Esophagus muscularis mucosa (tissue), 4 donors: ENCODE measurements around the gene VAMP8.
A peak's percentile ranks its signal among the peaks of the same experiment; 100 is the strongest.

Source experiments
- EP300 ChIP-seq: sonication (generic); formaldehyde crosslinking; IDR thresholded peaks from one replicate; pipeline ENCODE4 v1.6.1; 2017; ENCODE audit warnings: antibody characterized with exemption
- POLR2A ChIP-seq: fragments of 450-650 bp; IDR thresholded peaks from one replicate; pipeline ENCODE4 v1.6.1; 2017; ENCODE audit warnings: antibody characterized with exemption, moderate library complexity, mild to moderate bottlenecking, low read depth
- POLR2AphosphoS5 ChIP-seq, 2 donors: sonication (generic); formaldehyde crosslinking; IDR thresholded peaks; one replicate each; pipeline ENCODE4 v1.6.1; 2017; ENCODE audit warnings: antibody characterized with exemption in 2 of 2
- TF ChIP-seq, protein P1 (sequence below), 3 experiments: fragments of 200-600 bp in 2 of 3; fragments of 450-650 bp in 1 of 3; sonication (generic) in 2 of 3; IDR thresholded peaks; one replicate each; pipeline ENCODE4 v1.5.1; 2017 to 2019; ENCODE audit warnings: antibody characterized with exemption in 3 of 3, mild to moderate bottlenecking in 2 of 3, moderate library complexity in 1 of 3

DNA sequence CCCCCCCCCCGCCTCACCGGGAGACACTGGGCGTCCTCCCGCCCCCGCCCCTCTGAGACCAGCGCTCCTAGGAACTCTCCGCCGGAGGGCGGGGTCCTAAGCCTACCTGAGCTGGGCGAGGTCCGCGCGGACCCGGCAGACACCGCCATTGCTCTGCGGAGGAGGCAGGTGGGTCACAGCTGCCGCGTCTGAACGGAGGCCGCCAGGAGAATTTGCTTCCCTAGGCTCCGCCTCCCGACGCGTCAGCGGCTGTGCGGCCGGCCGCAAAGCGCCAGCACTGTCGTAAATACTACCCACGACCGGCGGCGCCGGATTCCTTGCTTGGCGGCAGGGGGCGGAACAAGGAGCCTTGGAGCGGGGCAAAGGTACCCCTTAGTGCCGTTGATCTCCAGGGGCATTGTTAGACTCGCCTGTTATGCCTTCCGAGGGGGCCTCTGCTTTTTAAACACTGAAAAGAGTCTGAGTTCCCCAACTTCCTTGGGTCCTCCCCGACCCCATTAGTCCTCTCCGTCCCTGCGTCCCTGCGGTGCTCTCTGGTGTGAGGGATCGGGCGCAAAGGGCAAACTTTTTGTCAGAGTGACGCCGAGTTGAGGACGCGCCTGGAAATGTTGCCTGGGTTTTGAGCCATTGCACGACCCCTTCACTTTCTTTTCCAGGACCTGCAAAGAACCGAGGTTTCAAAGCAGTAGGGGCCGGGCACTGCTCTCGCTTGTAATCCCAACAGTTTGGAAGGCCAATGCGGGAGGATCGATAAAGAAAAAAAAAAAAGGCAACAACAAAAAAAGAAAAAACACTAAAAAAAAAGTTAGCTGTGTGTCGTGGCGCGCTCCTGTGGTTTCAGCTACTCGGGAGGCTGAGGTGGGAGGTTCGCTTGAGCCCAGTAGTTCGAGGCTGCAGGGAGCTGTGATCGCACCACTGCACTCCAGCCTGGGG lies 15.8 kb upstream of the VAMP8 start, which contains the start of gene GGCX:
- peak; percentile 86 to 93 for TF ChIP-seq POLR2AphosphoS5 (IDR thresholded peaks at IDR 0.05)
- TF ChIP-seq, protein P1, sequence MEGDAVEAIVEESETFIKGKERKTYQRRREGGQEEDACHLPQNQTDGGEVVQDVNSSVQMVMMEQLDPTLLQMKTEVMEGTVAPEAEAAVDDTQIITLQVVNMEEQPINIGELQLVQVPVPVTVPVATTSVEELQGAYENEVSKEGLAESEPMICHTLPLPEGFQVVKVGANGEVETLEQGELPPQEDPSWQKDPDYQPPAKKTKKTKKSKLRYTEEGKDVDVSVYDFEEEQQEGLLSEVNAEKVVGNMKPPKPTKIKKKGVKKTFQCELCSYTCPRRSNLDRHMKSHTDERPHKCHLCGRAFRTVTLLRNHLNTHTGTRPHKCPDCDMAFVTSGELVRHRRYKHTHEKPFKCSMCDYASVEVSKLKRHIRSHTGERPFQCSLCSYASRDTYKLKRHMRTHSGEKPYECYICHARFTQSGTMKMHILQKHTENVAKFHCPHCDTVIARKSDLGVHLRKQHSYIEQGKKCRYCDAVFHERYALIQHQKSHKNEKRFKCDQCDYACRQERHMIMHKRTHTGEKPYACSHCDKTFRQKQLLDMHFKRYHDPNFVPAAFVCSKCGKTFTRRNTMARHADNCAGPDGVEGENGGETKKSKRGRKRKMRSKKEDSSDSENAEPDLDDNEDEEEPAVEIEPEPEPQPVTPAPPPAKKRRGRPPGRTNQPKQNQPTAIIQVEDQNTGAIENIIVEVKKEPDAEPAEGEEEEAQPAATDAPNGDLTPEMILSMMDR (IDR thresholded peaks at IDR 0.05) = peak; percentile 31 to 67 (median 46)
- peak; percentile 77 for TF ChIP-seq POLR2A
- TF ChIP-seq EP300 = no peak
